HCT116 (cell line): ENCODE measurements around the gene SULT1E1.

Experiments
- CEBPB ChIP-seq: IDR thresholded peaks from 2 replicates; pipeline ENCODE4 v1.6.1; 2012; ENCODE audit warnings: low read depth
- CTCF ChIP-seq, 3 experiments: fragments of 200-600 bp in 1 of 3; sonication (generic) in 1 of 3; IDR thresholded peaks in 2 of 3; conservative IDR thresholded peaks in 1 of 3; 2 replicates each; pipeline ENCODE4 v1.5.1; 2012 to 2017; ENCODE audit warnings: low read depth in 2 of 3, low read length in 2 of 3, antibody characterized with exemption in 1 of 3, borderline replicate concordance in 1 of 3, control low read depth in 1 of 3, mild to moderate bottlenecking in 1 of 3, mixed read lengths in 1 of 3, mixed run types in 1 of 3, moderate library complexity in 1 of 3; ENCODE audit not compliant: insufficient read depth in 1 of 3
- FOSL1 ChIP-seq: IDR thresholded peaks from 2 replicates; pipeline ENCODE4 v1.6.1; 2012; ENCODE audit warnings: low read depth
- JUND ChIP-seq: IDR thresholded peaks from 2 replicates; pipeline ENCODE4 v1.6.1; 2012
- MAX ChIP-seq: IDR thresholded peaks from 2 replicates; pipeline ENCODE4 v1.6.1; 2012
- POLR2A ChIP-seq: IDR thresholded peaks from 2 replicates; pipeline ENCODE4 v1.7.0; 2011; ENCODE audit warnings: borderline replicate concordance; ENCODE audit not compliant: insufficient read depth, insufficient read length; ENCODE audit errors: extremely low read depth
- REST ChIP-seq: IDR thresholded peaks from 2 replicates; pipeline ENCODE4 v1.6.1; 2012; ENCODE audit warnings: low read depth
- YY1 ChIP-seq: IDR thresholded peaks from 2 replicates; pipeline ENCODE4 v1.6.1; 2011; ENCODE audit warnings: low read length, low read depth, moderate library complexity, mild to moderate bottlenecking; ENCODE audit not compliant: insufficient replicate concordance; ENCODE audit errors: extremely low read depth

GRCh38 chr4:69823481-69824186 is 36.3 kb downstream of the SULT1E1 start:
- TF ChIP-seq POLR2A (no peak), MAX (no peak), YY1 (no peak), CTCF (IDR thresholded peaks at IDR 0.05 in 2 of 3, conservative IDR thresholded peaks at IDR 0.05 in 1 of 3; ENCODE audit: borderline replicate concordance in 1 of 3, insufficient read depth in 1 of 3, low read depth in 2 of 3, low read length in 2 of 3) (peak; percentile 27 to 69 (median 67); a peak in 5 of 6 replicates), FOSL1 (no peak), REST (no peak), CEBPB (no peak), JUND (no peak)
